ENCODE data around the gene PAX5. TPM values are rescaled to one million over a fixed set of nuclear protein-coding genes. Genes with fewer than 3 reads are reported as not detected.

Gene PAX5
- total RNA-seq, 6 experiments from 2014 or later, result not detected

- no peak overlapping the region for H3K27ac Mint-ChIP-seq
- TF ChIP-seq CTCF (IDR thresholded peaks at IDR 0.05), result no peak
- peaks cover 38% of the 10 kb centered on the region for H3K27me3 Mint-ChIP-seq (ENCODE audit: insufficient read depth)
- DNase-seq, result no peak
- no peaks in the 10 kb centered on the region for H3K4me1 Mint-ChIP-seq (ENCODE audit: low read depth)
- no peaks in the 10 kb centered on the region for H3K36me3 Mint-ChIP-seq (ENCODE audit: low read depth)
- no peaks in the 10 kb centered on the region for H3K9me3 Mint-ChIP-seq
- no peak overlapping the region for H3K4me3 Mint-ChIP-seq
These were observed 200.1 kb downstream of the PAX5 start for GRCh38 chr9:36833954-36834353.

GRCh38 chr9:36832164-36832795, 201.8 kb downstream of the PAX5 start:
- DNase-seq, result no peak
- peaks cover 40% of the 10 kb centered on the region for H3K27me3 Mint-ChIP-seq (ENCODE audit: insufficient read depth)
- H3K9me3 Mint-ChIP-seq, result no peaks in the 10 kb centered on the region

GRCh38 chr9:36831381-36832161, 202.5 kb downstream of the PAX5 start:
- H3K4me1 Mint-ChIP-seq (ENCODE audit: low read depth), result no peaks in the 10 kb centered on the region
- H3K27me3 Mint-ChIP-seq (ENCODE audit: insufficient read depth), result peaks cover 46% of the 10 kb centered on the region
- H3K27ac Mint-ChIP-seq, result no peak overlapping the region
- no peak overlapping the region for H3K4me3 Mint-ChIP-seq
- no peak for DNase-seq
- H3K36me3 Mint-ChIP-seq (ENCODE audit: low read depth), result no peaks in the 10 kb centered on the region
- TF ChIP-seq CTCF (IDR thresholded peaks at IDR 0.05), result no peak
- H3K9me3 Mint-ChIP-seq, result no peaks in the 10 kb centered on the region

More at GRCh38 chr9:36832164-36832795, 201.8 kb downstream of the PAX5 start:
- no peak for TF ChIP-seq CTCF (IDR thresholded peaks at IDR 0.05)
- Mint-ChIP-seq H3K36me3 (ENCODE audit: low read depth) (no peaks in the 10 kb centered on the region), H3K27ac (no peak overlapping the region), H3K4me3 (no peak overlapping the region), H3K4me1 (ENCODE audit: low read depth) (no peaks in the 10 kb centered on the region)

GRCh38 chr9:36828611-36829013, 205.5 kb downstream of the PAX5 start:
- TF ChIP-seq CTCF (IDR thresholded peaks at IDR 0.05), result no peak
- no peaks in the 10 kb centered on the region for H3K9me3 Mint-ChIP-seq
- peaks cover 50% of the 10 kb centered on the region for H3K27me3 Mint-ChIP-seq (ENCODE audit: insufficient read depth)
- H3K4me3 Mint-ChIP-seq, result no peak overlapping the region
- H3K27ac Mint-ChIP-seq, result no peak overlapping the region
- no peak for DNase-seq
- H3K4me1 Mint-ChIP-seq (ENCODE audit: low read depth), result no peaks in the 10 kb centered on the region
- H3K36me3 Mint-ChIP-seq (ENCODE audit: low read depth), result no peaks in the 10 kb centered on the region

GRCh38 chr9:36827593-36827992, 206.5 kb downstream of the PAX5 start:
- TF ChIP-seq CTCF (IDR thresholded peaks at IDR 0.05), result no peak
- H3K27ac Mint-ChIP-seq, result no peak overlapping the region
- H3K4me1 Mint-ChIP-seq (ENCODE audit: low read depth), result no peaks in the 10 kb centered on the region
- no peak for DNase-seq
- H3K36me3 Mint-ChIP-seq (ENCODE audit: low read depth), result no peaks in the 10 kb centered on the region
- no peak overlapping the region for H3K4me3 Mint-ChIP-seq
- H3K9me3 Mint-ChIP-seq, result no peaks in the 10 kb centered on the region
- H3K27me3 Mint-ChIP-seq (ENCODE audit: insufficient read depth), result peaks cover 55% of the 10 kb centered on the region

Measured in HFFc6 (cell line).